Hepatocyte (in vitro differentiated cells): Measurements from ENCODE around the gene PTPRN. TPM values are rescaled to one million over a fixed set of nuclear protein-coding genes. Genes with fewer than 3 reads are reported as not detected.

Experiments
- DNase-seq: peaks from one replicate; pipeline ENCODE4 v3.0.0-alpha.2; 2016; ENCODE audit warnings: low spot score
- H2AFZ ChIP-seq: fragments of 200-600 bp; sonication (generic); 2 replicates; pipeline ENCODE4 v1.6.0; 2016; ENCODE audit warnings: antibody characterized with exemption, mild to moderate bottlenecking
- H3K27ac ChIP-seq: fragments of 200-600 bp; sonication (generic); 2 replicates; pipeline ENCODE4 v1.5.1; 2016; ENCODE audit warnings: mild to moderate bottlenecking
- H3K27me3 ChIP-seq: fragments of 200-600 bp; sonication (generic); 2 replicates; pipeline ENCODE4 v1.6.1; 2016
- H3K36me3 ChIP-seq: fragments of 200-600 bp; sonication (generic); replicated peaks from 2 replicates; pipeline ENCODE4 v1.5.1; 2016; ENCODE audit warnings: low read depth; ENCODE audit not compliant: insufficient read depth
- H3K4me1 ChIP-seq: fragments of 200-600 bp; sonication (generic); 2 replicates; pipeline ENCODE4 v1.5.1; 2016; ENCODE audit warnings: mild to moderate bottlenecking, moderate library complexity; ENCODE audit not compliant: insufficient read depth
- H3K4me2 ChIP-seq: fragments of 200-600 bp; sonication (generic); 2 replicates; pipeline ENCODE4 v1.6.0; 2016
- H3K4me3 ChIP-seq: fragments of 200-600 bp; sonication (generic); 2 replicates; pipeline ENCODE4 v1.5.1; 2016; ENCODE audit warnings: mild to moderate bottlenecking
- H3K79me2 ChIP-seq: fragments of 200-600 bp; sonication (generic); 2 replicates; pipeline ENCODE4 v1.6.0; 2017; ENCODE audit warnings: mild to moderate bottlenecking
- H3K9me2 ChIP-seq: fragments of 200-600 bp; sonication (generic); replicated peaks from 2 replicates; pipeline ENCODE4 v1.6.0; 2017; ENCODE audit warnings: mild to moderate bottlenecking; ENCODE audit not compliant: insufficient read depth
- H3K9me3 ChIP-seq: fragments of 200-600 bp; sonication (generic); 2 replicates; pipeline ENCODE4 v1.5.1; 2016; ENCODE audit warnings: low read depth, mild to moderate bottlenecking
- H4K20me1 ChIP-seq: fragments of 200-600 bp; sonication (generic); 2 replicates; pipeline ENCODE4 v1.6.0; 2016; ENCODE audit warnings: mild to moderate bottlenecking; ENCODE audit not compliant: insufficient read depth, poor library complexity, severe bottlenecking
- EZH2 ChIP-seq: fragments of 200-600 bp; sonication (generic); IDR thresholded peaks from 2 replicates; pipeline ENCODE4 v1.6.1; 2016; ENCODE audit warnings: antibody characterized with exemption, mild to moderate bottlenecking, borderline replicate concordance
- EZH2phosphoT487 ChIP-seq: fragments of 200-600 bp; sonication (generic); IDR thresholded peaks from one replicate; pipeline ENCODE4 v1.6.1; 2018; ENCODE audit warnings: antibody characterized with exemption, mild to moderate bottlenecking, low read depth, moderate library complexity; ENCODE audit not compliant: unreplicated experiment, severe bottlenecking
- WGBS: methylation state at CpG from one replicate; pipeline ENCODE4 v1.1.6; 2016; ENCODE audit warnings: low lambda C conversion rate; ENCODE audit errors: missing lambda C conversion rate; 5-methylcytosine and 5-hydroxymethylcytosine counted together
- polyA plus RNA-seq: library from polyadenylated mRNA; unstranded; fragments of >200 nt; fragmentation: Nextera tagmentation; extraction: Ambion mirVana; gene quantifications from 2 replicates; pipeline ENCODE4 v1.2.1, GENCODE V29; 2016
- total RNA-seq: library from RNA; depleted of rRNA; stranded (reverse); fragments of >200 nt; gene quantifications from 2 replicates; pipeline ENCODE4 v1.2.3, GENCODE V29; 2014
- TF ChIP-seq, protein P1 (sequence below): fragments of 200-600 bp; sonication (generic); IDR thresholded peaks from 2 replicates; pipeline ENCODE4 v1.5.1; 2016; ENCODE audit warnings: antibody characterized with exemption, mild to moderate bottlenecking; ENCODE audit not compliant: poor library complexity

The PTPRN gene
- total and polyA plus RNA-seq, 2 experiments from 2014 or later: 4.6 to 9.8 TPM

DNA sequence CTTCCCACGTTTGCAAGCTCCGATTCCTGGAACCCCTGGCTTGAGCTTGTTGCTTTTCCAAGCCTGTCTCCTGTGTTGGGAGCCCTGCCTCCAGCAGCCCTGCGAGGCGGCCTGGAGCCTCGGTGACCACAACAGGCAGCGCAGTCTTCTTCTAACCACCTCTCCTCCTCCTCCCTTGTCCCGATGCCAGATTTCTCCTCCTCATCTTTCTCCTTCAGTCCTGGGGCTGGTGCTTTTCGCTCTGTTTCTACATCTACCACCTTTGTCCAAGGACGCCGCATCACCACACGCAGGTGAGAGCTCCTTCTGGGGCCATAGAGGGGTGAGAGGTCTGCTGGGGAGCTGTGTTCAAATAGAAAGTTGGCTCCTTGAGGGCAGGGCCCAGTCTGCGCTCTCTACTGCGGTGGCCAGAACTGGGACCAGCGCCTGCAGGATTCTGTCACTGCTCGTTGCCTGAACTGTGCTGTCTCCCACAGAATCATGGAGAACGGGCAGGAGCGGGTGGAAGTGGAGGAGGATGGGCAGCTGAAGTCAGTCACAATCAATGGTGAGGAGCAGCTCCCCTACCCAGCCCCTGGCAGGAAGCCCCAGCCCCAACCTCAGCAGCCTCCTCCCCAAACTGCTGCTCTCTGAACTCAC is 26.1 kb downstream of the PTPRN start:
- Histone ChIP-seq H3K79me2 (peaks cover 4% of the 10 kb centered on the region), H3K4me1 (peaks cover 11% of the 10 kb centered on the region), H4K20me1 (no peaks in the 10 kb centered on the region), H3K4me3 (no peak overlapping the region), H3K36me3 (no peaks in the 10 kb centered on the region), H3K9me3 (no peaks in the 10 kb centered on the region), H3K9me2 (no peaks in the 10 kb centered on the region), H2AFZ (no peak overlapping the region), H3K4me2 (no peak overlapping the region), H3K27ac (no peak overlapping the region), H3K27me3 (no peaks in the 10 kb centered on the region)
- WGBS: 96% methylated on average over 17 of the region's 17 CpGs
- TF ChIP-seq, protein P1, sequence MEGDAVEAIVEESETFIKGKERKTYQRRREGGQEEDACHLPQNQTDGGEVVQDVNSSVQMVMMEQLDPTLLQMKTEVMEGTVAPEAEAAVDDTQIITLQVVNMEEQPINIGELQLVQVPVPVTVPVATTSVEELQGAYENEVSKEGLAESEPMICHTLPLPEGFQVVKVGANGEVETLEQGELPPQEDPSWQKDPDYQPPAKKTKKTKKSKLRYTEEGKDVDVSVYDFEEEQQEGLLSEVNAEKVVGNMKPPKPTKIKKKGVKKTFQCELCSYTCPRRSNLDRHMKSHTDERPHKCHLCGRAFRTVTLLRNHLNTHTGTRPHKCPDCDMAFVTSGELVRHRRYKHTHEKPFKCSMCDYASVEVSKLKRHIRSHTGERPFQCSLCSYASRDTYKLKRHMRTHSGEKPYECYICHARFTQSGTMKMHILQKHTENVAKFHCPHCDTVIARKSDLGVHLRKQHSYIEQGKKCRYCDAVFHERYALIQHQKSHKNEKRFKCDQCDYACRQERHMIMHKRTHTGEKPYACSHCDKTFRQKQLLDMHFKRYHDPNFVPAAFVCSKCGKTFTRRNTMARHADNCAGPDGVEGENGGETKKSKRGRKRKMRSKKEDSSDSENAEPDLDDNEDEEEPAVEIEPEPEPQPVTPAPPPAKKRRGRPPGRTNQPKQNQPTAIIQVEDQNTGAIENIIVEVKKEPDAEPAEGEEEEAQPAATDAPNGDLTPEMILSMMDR: no peak
- TF ChIP-seq EZH2phosphoT487 (no peak), EZH2 (no peak)
- no peak for DNase-seq

DNA sequence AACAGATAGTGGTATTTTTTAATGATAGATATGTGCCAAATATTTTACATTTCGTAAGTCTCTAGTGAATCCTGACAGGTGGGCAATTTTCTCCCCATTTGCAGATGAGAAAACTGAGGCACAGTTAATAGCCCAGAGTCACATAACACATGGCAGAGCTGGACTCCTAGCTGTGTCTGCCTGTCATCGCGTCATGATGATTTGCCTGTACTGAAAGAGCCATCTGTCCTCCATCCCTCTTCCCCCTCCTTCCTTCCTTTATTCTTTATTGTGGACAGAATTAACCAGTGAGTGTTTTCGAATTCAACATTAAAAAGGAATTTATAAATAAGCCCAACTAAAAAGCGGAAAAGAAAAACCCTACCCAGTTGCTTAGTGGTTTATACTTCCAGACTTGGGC is 26.8 kb downstream of the PTPRN start:
- no peaks in the 10 kb centered on the region for H3K36me3 ChIP-seq
- H3K4me2 ChIP-seq: no peak overlapping the region
- DNase-seq: no peak
- H2AFZ ChIP-seq: no peak overlapping the region
- H3K4me1 ChIP-seq: peaks cover 14% of the 10 kb centered on the region
- no peaks in the 10 kb centered on the region for H4K20me1 ChIP-seq
- H3K27ac ChIP-seq: no peak overlapping the region
- TF ChIP-seq EZH2 (no peak), EZH2phosphoT487 (no peak)
- TF ChIP-seq, protein P1: no peak
- peaks cover 4% of the 10 kb centered on the region for H3K79me2 ChIP-seq
- no peaks in the 10 kb centered on the region for H3K9me3 ChIP-seq
- no peaks in the 10 kb centered on the region for H3K27me3 ChIP-seq
- 95% methylated on average over 5 of the region's 5 CpGs for WGBS
- H3K4me3 ChIP-seq: no peak overlapping the region
- no peaks in the 10 kb centered on the region for H3K9me2 ChIP-seq

DNA sequence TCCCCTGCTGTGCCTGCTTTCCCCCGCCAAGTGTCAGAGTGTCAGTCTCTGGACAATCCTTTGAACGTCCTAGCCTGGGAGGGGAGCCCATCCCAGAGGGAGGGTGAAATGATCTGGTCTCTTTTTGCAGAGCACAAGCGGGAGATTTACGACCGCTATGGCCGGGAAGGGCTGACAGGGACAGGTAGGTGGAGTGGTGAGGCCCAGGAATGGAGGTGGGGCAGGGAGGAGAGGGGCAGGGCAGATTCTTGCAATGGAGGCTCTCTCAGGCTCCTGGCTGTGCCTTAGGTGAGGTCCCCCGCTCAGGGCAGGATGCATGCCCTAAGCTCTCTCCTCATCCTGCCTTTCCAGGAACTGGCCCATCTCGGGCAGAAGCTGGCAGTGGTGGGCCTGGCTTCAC is 27.6 kb downstream of the PTPRN start:
- H2AFZ ChIP-seq: no peak overlapping the region
- H3K9me2 ChIP-seq: no peaks in the 10 kb centered on the region
- H3K27me3 ChIP-seq: no peaks in the 10 kb centered on the region
- H4K20me1 ChIP-seq: no peaks in the 10 kb centered on the region
- no peak for DNase-seq
- peaks cover 14% of the 10 kb centered on the region for H3K4me1 ChIP-seq
- no peak overlapping the region for H3K4me3 ChIP-seq
- peaks cover 4% of the 10 kb centered on the region for H3K79me2 ChIP-seq
- no peaks in the 10 kb centered on the region for H3K9me3 ChIP-seq
- TF ChIP-seq, protein P1: no peak
- TF ChIP-seq EZH2phosphoT487: no peak
- no peak for TF ChIP-seq EZH2
- H3K27ac ChIP-seq: peak overlapping the region; percentile 3
- H3K4me2 ChIP-seq: no peak overlapping the region
- H3K36me3 ChIP-seq: no peaks in the 10 kb centered on the region
- WGBS: 74% methylated on average over 8 of the region's 8 CpGs
